WTC11 (cell line): ENCODE results near the gene TRIM17.

Source experiments
- CREB1 ChIP-seq: sonication (generic); formaldehyde crosslinking; IDR thresholded peaks from 2 replicates; pipeline ENCODE4 v1.8.0; 2023; ENCODE audit warnings: mild to moderate bottlenecking, missing genetic modification reagents
- ELF4 ChIP-seq: sonication (generic); formaldehyde crosslinking; IDR thresholded peaks from 2 replicates; pipeline ENCODE4 v1.8.1; 2022; ENCODE audit warnings: low read depth, mild to moderate bottlenecking, moderate library complexity, missing genetic modification reagents
- ESRRA ChIP-seq: sonication (generic); formaldehyde crosslinking; IDR thresholded peaks from 2 replicates; pipeline ENCODE4 v1.8.1; 2022; ENCODE audit warnings: mild to moderate bottlenecking, missing genetic modification reagents, borderline replicate concordance
- GABPB1 ChIP-seq: sonication (generic); formaldehyde crosslinking; IDR thresholded peaks from 2 replicates; pipeline ENCODE4 v1.8.1; 2023; ENCODE audit warnings: mild to moderate bottlenecking, missing genetic modification reagents
- JUN ChIP-seq: sonication (generic); formaldehyde crosslinking; IDR thresholded peaks from 2 replicates; pipeline ENCODE4 v1.8.0; 2023; ENCODE audit warnings: mild to moderate bottlenecking, missing genetic modification reagents
- NR1H2 ChIP-seq: sonication (generic); formaldehyde crosslinking; IDR thresholded peaks from 2 replicates; pipeline ENCODE4 v1.9.0; 2021; ENCODE audit warnings: mild to moderate bottlenecking, moderate library complexity, missing genetic modification reagents
- SMAD4 ChIP-seq: sonication (generic); formaldehyde crosslinking; IDR thresholded peaks from 2 replicates; pipeline ENCODE4 v1.8.0; 2022; ENCODE audit warnings: mild to moderate bottlenecking, missing genetic modification reagents
- SP1 ChIP-seq: sonication (generic); formaldehyde crosslinking; conservative IDR thresholded peaks from 2 replicates; pipeline ENCODE4 v1.8.1; 2022; ENCODE audit warnings: missing genetic modification reagents
- TF ChIP-seq, protein P1 (sequence below): fragments of 200-600 bp; IDR thresholded peaks from 2 replicates; pipeline ENCODE4 v1.8.0; 2022; ENCODE audit warnings: antibody characterized with exemption
- TF ChIP-seq, protein P2 (sequence below): sonication (generic); formaldehyde crosslinking; IDR thresholded peaks from 2 replicates; pipeline ENCODE4 v1.8.0; 2023; ENCODE audit warnings: missing genetic modification reagents

DNA sequence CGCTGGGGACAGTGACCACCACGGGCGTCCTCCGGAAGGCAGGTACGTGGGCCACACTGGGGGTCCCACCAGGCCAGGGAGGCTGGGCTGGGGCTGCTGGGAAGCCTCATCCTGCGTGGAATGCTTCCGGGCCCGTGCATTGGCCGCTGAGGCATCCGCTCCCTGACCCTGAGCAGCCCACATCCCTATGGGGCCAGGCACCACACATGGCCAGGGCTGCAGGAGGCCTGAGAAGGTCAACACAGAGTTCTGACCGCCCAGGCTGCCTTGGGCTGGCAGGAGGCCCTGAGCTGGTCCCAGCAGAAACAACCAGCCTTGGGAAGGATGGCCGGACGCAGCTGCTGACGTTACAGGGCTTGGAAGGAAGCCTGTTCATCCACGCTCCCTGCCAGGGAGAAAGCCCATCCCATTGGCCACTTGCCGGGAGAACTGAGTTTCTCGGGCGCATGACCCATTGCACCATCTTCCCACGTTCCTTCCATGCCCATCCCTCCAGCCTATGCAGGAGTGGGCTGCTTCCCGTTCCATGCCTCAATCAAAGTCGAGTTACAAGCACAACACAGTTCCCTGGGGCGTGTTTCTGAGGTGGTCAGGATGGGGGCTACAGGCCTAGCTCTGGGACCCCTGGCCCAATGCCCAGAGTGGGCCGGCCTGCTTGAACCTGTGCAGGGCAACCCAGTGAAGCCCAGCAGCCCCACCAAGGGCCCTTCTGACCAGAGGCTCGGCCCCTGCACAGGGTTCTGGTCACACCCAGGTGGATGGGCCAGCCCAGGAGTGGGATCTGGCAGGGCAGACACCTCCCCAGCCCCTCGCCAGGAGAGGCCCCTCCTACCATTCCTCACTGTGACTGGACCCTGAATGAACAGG is 41.7 kb downstream of the TRIM17 start:
- TF ChIP-seq, protein P1, sequence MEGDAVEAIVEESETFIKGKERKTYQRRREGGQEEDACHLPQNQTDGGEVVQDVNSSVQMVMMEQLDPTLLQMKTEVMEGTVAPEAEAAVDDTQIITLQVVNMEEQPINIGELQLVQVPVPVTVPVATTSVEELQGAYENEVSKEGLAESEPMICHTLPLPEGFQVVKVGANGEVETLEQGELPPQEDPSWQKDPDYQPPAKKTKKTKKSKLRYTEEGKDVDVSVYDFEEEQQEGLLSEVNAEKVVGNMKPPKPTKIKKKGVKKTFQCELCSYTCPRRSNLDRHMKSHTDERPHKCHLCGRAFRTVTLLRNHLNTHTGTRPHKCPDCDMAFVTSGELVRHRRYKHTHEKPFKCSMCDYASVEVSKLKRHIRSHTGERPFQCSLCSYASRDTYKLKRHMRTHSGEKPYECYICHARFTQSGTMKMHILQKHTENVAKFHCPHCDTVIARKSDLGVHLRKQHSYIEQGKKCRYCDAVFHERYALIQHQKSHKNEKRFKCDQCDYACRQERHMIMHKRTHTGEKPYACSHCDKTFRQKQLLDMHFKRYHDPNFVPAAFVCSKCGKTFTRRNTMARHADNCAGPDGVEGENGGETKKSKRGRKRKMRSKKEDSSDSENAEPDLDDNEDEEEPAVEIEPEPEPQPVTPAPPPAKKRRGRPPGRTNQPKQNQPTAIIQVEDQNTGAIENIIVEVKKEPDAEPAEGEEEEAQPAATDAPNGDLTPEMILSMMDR = no peak
- TF ChIP-seq ESRRA (CRISPR knock-in tag) (no peak), ELF4 (CRISPR knock-in tag) (no peak), SP1 (no peak), GABPB1 (CRISPR knock-in tag) (no peak), CREB1 (no peak), SMAD4 (CRISPR knock-in tag) (no peak), JUN (CRISPR knock-in tag) (no peak), NR1H2 (no peak)
- TF ChIP-seq, protein P2, sequence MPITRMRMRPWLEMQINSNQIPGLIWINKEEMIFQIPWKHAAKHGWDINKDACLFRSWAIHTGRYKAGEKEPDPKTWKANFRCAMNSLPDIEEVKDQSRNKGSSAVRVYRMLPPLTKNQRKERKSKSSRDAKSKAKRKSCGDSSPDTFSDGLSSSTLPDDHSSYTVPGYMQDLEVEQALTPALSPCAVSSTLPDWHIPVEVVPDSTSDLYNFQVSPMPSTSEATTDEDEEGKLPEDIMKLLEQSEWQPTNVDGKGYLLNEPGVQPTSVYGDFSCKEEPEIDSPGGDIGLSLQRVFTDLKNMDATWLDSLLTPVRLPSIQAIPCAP (CRISPR knock-in tag) = no peak
